ENCODE data around the gene KCNJ18. TPM values are rescaled to one million over a fixed set of nuclear protein-coding genes. Genes with fewer than 3 reads are reported as not detected.
A peak's percentile ranks its signal among the peaks of the same experiment; 100 is the strongest.
"Not testable (repeated sequence)": the region's sequence is repeated elsewhere in the genome, so short reads cannot be mapped to it uniquely, and the experiment has no call there.

Gene KCNJ18
- under 1 TPM in 1 of 4 donors, not detected in 3; 0.54 TPM for total RNA-seq
- not detected for polyA plus RNA-seq

- DNase-seq; intact Hi-C loops (cut with DNase I); H3K4me3 ChIP-seq; H3K9me3 ChIP-seq; H3K36me3 ChIP-seq; H3K27ac ChIP-seq; H3K4me1 ChIP-seq; H3K27me3 ChIP-seq: not testable (repeated sequence)
- WGBS, 2 donors = 82 to 84% methylated on average over 18 of the region's 18 CpGs
Measured at GRCh38 chr17:21691883-21692703, at the start of gene KCNJ18. TSS of gene KCNJ18 (plus strand) at chr17:21692523. CDS start at chr17:21702787, 10,264 bp downstream.

GRCh38 chr17:21648125-21648524 is 44.2 kb upstream of the KCNJ18 start:
- DNase-seq; intact Hi-C loops (cut with DNase I); H3K27me3 ChIP-seq; H3K27ac ChIP-seq; H3K4me1 ChIP-seq; H3K9me3 ChIP-seq; H3K4me3 ChIP-seq; H3K36me3 ChIP-seq: not testable (repeated sequence)
- 87 to 90% methylated on average over 6 of the region's 6 CpGs for WGBS, 2 donors

- DNase-seq; H3K27me3 ChIP-seq; H3K4me3 ChIP-seq; H3K4me1 ChIP-seq; H3K27ac ChIP-seq; H3K9me3 ChIP-seq; intact Hi-C loops (cut with DNase I); H3K36me3 ChIP-seq: not testable (repeated sequence)
- 88 to 90% methylated on average over 1 of the region's 1 CpG for WGBS, 2 donors
Measured at GRCh38 chr17:21650043-21650442, 42.3 kb upstream of the KCNJ18 start.

GRCh38 chr17:21652049-21652448 is 40.3 kb upstream of the KCNJ18 start:
- WGBS, 2 donors = 19 to 34% methylated on average over 3 to 4 of the region's 4 CpGs
- H3K27ac ChIP-seq; H3K9me3 ChIP-seq; DNase-seq; intact Hi-C loops (cut with DNase I); H3K36me3 ChIP-seq; H3K4me3 ChIP-seq; H3K4me1 ChIP-seq; H3K27me3 ChIP-seq: not testable (repeated sequence)

GRCh38 chr17:21653211-21653610 is 39.1 kb upstream of the KCNJ18 start:
- H3K27ac ChIP-seq; H3K27me3 ChIP-seq; DNase-seq; H3K9me3 ChIP-seq; H3K4me3 ChIP-seq; intact Hi-C loops (cut with DNase I); H3K4me1 ChIP-seq; H3K36me3 ChIP-seq: not testable (repeated sequence)
- 87 to 93% methylated on average over 10 of the region's 10 CpGs for WGBS, 2 donors

GRCh38 chr17:21656518-21657309 is 35.6 kb upstream of the KCNJ18 start:
- H3K4me3 ChIP-seq; DNase-seq; intact Hi-C loops (cut with DNase I); H3K27ac ChIP-seq; H3K4me1 ChIP-seq; H3K36me3 ChIP-seq; H3K9me3 ChIP-seq; H3K27me3 ChIP-seq: not testable (repeated sequence)
- 68 to 80% methylated on average over 47 of the region's 47 CpGs for WGBS, 2 donors

DNA sequence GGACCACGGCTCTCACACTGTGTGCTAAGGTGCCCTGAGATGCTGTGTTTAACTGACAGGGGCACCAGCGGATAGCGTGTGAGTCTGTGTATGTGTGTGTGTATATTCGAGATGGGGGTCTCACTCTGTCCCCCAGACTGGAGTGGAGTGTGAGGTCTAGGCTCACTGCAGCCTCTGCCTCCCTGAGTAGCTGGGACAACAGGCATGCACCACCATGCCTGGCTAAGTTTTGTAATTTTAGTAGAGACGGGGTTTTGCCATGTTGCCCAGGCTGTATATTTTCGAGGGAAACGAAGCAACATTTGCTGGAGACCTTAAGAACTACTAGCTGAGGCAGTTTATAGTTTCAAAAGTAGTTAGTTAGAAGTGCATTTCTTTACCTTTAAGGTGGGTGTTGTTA is 32.7 kb upstream of the KCNJ18 start:
- intact Hi-C loops (cut with DNase I); H3K9me3 ChIP-seq; H3K27ac ChIP-seq; H3K27me3 ChIP-seq; H3K36me3 ChIP-seq; H3K4me3 ChIP-seq; DNase-seq; H3K4me1 ChIP-seq: not testable (repeated sequence)
- 52 to 62% methylated on average over 6 of the region's 7 CpGs for WGBS, 2 donors

- H3K9me3 ChIP-seq; H3K27ac ChIP-seq; DNase-seq; H3K4me3 ChIP-seq; H3K36me3 ChIP-seq; intact Hi-C loops (cut with DNase I); H3K27me3 ChIP-seq; H3K4me1 ChIP-seq: not testable (repeated sequence)
- 95% methylated on average over 1 of the region's 1 CpG for WGBS, 2 donors
Measured at GRCh38 chr17:21661455-21661854, 30.9 kb upstream of the KCNJ18 start.

DNA sequence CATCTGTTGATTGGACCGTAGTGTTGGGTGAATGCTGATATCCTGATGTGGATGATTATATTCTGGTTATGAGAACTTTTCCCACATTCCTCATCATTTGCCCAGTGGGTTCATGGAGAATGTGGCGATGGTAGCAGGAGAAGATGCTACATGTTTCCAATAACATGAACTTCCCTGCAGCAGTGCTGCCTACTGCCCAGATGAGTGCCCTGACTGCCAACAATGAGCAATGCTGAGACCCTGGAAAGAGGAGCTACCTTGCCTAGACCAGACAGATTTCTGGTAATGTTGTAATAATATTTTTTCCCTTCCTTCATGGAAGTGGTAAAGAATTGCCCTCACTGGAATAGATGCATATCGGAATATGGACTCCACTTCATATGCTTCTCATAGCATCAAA is 29.2 kb upstream of the KCNJ18 start:
- intact Hi-C loops (cut with DNase I); H3K9me3 ChIP-seq; H3K27me3 ChIP-seq; H3K4me3 ChIP-seq; DNase-seq; H3K27ac ChIP-seq; H3K36me3 ChIP-seq; H3K4me1 ChIP-seq: not testable (repeated sequence)
- WGBS, 2 donors = 77% methylated on average over 3 of the region's 3 CpGs

DNA sequence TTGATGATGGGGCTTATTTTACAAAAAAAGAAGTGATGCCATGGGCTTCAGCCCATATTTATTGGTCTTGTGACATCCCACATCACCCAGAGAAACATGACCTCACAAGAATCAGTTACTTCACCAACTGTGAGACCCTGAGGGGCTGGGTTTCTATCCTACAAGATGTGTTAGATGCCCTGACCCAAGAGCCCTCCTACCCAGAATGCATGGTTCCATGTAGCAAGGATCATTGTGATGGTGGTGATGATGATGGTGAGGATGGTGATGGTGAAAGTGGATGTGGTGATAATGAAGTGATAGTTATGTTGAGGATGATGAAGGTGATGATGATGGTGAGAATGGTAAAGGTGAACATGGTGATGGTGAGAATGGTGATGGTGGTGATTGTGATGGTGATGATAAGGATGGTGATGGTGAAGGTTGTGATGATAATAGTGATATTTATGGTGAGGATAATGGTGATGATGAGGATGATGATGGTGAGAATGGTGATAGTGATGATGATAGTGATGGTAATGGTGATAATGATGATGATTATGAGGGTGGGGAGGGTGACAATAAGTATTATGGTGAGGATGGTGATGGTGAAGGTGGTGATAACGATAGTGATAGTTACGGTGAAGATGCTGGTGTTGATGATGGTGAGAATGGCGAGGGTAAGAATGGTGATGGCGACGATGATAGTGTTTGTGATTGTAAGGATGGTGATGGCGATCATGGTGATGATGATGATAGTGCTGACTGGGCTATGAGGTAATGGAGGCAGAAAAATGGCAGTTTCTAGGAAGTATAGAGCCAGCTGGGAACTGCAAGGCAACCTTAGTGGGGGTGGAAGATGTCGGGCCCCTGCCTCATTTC is 28.5 kb upstream of the KCNJ18 start:
- H3K36me3 ChIP-seq; H3K9me3 ChIP-seq; H3K27me3 ChIP-seq; DNase-seq; H3K4me1 ChIP-seq; H3K4me3 ChIP-seq; intact Hi-C loops (cut with DNase I); H3K27ac ChIP-seq: not testable (repeated sequence)
- WGBS, 2 donors = 68 to 70% methylated on average over 7 of the region's 7 CpGs

DNA sequence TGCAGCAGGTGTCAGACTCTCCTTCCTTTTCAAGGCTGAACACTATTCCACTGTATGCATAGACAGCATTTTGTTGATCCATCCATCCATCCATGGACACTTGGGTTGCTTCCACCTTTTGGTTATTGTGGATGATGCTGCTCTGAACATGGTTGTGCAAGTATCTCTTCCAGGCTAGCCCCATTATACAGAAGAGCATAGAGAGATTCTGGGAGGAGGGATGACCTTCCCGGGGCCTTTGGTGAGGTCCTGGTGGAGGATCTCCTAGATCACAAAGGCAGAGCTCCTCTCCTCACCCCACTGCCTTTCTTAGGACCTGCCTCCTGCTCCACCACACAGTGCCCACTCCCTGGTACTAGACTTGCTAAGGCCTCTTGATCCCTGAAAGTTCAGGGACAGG is 27.2 kb upstream of the KCNJ18 start:
- H3K9me3 ChIP-seq; H3K27me3 ChIP-seq; H3K4me3 ChIP-seq; intact Hi-C loops (cut with DNase I); H3K36me3 ChIP-seq; DNase-seq; H3K4me1 ChIP-seq; H3K27ac ChIP-seq: not testable (repeated sequence)
- 61 to 71% methylated on average over 1 of the region's 1 CpG for WGBS, 2 donors

DNA sequence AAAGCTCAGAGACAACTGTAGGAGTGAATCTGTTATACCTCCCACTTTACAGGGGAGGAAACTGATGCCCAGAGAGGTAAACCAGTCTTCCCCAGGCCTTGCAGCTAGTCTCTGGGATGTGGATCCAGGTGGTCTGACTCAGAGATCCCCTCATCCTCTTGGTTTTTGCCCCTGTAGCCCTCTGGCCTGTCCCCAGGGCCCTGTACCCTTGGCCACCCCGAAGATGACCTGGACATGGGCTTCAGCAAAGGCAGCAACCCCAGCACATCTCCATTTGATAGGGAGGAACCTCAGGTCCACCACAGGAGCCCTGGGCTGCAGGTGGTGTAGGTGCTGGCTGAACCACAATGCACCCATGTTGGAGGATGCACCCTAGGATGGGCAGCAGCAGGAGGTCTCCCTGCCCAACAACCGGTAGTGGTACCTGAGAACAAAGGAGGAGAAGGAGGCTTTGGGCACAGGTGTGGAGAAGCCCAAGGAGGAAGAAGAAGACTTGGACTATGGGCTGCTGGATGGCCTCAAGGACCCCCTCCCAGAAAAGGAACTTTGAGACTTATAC is 26.3 kb upstream of the KCNJ18 start:
- H3K27me3 ChIP-seq; H3K27ac ChIP-seq; H3K4me1 ChIP-seq; intact Hi-C loops (cut with DNase I); H3K4me3 ChIP-seq; H3K9me3 ChIP-seq; H3K36me3 ChIP-seq: not testable (repeated sequence)
- 45 to 61% methylated on average over 2 of the region's 2 CpGs for WGBS, 2 donors
- peak; percentile 63 for DNase-seq
